HL-60 (cell line): ENCODE results near the gene C16orf95.

Source experiments
- CTCF ChIP-seq: IDR thresholded peaks from one replicate; pipeline ENCODE4 v1.5.1; 2011; ENCODE audit warnings: low read length, control low read depth, inconsistent platforms; ENCODE audit not compliant: insufficient read depth
- GABPA ChIP-seq: IDR thresholded peaks from 2 replicates; pipeline ENCODE4 v1.6.1; 2012; ENCODE audit warnings: low read depth
- POLR2AphosphoS5 ChIP-seq: IDR thresholded peaks from 2 replicates; pipeline ENCODE4 v1.6.1; 2012; ENCODE audit warnings: low read depth
- REST ChIP-seq: IDR thresholded peaks from 2 replicates; pipeline ENCODE4 v1.6.1; 2012; ENCODE audit warnings: low read depth; ENCODE audit not compliant: insufficient replicate concordance
- SPI1 ChIP-seq: IDR thresholded peaks from 2 replicates; pipeline ENCODE4 v1.6.1; 2012; ENCODE audit warnings: low read depth, mild to moderate bottlenecking, borderline replicate concordance

GRCh38 chr16:87310610-87311009 is 6.6 kb downstream of the C16orf95 start:
- no peak for TF ChIP-seq CTCF
- no peak for TF ChIP-seq REST
- TF ChIP-seq POLR2AphosphoS5 = no peak
- TF ChIP-seq GABPA = no peak
- TF ChIP-seq SPI1 = no peak
